Sigmoid colon (tissue), 7 donors: ENCODE data around the gene F8A1. TPM values are rescaled to one million over a fixed set of nuclear protein-coding genes. Genes with fewer than 3 reads are reported as not detected.
"Not testable (repeated sequence)": the region's sequence is repeated elsewhere in the genome, so short reads cannot be mapped to it uniquely, and the experiment has no call there.

ENCODE experiments used
- DNase-seq: peaks from one replicate; pipeline ENCODE4 v3.0.0-alpha.2; 2019
- H3K27ac ChIP-seq, 4 donors: fragments of 200-600 bp; sonication (generic); one replicate each; pipeline ENCODE4 v1.5.1; 2016 to 2019; ENCODE audit warnings: mild to moderate bottlenecking in 1 of 4
- H3K27me3 ChIP-seq, 3 donors: fragments of 200-600 bp; sonication (generic); one replicate each; pipeline ENCODE4 v1.5.1; 2019; ENCODE audit warnings: mild to moderate bottlenecking in 1 of 3
- H3K36me3 ChIP-seq, 4 donors: fragments of 200-600 bp; sonication (generic); one replicate each; pipeline ENCODE4 v1.5.1; 2016 to 2019
- H3K4me1 ChIP-seq, 4 donors: fragments of 200-600 bp; sonication (generic); one replicate each; pipeline ENCODE4 v1.5.1; 2017 to 2019
- H3K4me3 ChIP-seq, 4 donors: fragments of 200-600 bp; sonication (generic); one replicate each; pipeline ENCODE4 v1.5.1; 2017 to 2019; ENCODE audit warnings: mild to moderate bottlenecking in 2 of 4, moderate library complexity in 1 of 4
- H3K9me3 ChIP-seq, 4 donors: fragments of 200-600 bp in 3 of 4; sonication (generic) in 3 of 4; one replicate each; pipeline versions ENCODE4 v1.5.1 to v1.6.1; 2013 to 2019
- CTCF ChIP-seq, 4 experiments: fragments of 450-650 bp in 3 of 4; fragments of 200-600 bp in 1 of 4; IDR thresholded peaks; one replicate each; pipeline ENCODE4 v1.5.1; 2016 to 2019; ENCODE audit warnings: antibody characterized with exemption in 4 of 4, mild to moderate bottlenecking in 3 of 4, moderate library complexity in 2 of 4
- EP300 ChIP-seq, 4 donors: sonication (generic); formaldehyde crosslinking; IDR thresholded peaks; one replicate each; pipeline ENCODE4 v1.6.1; 2017; ENCODE audit warnings: antibody characterized with exemption in 4 of 4
- POLR2A ChIP-seq, 2 donors: fragments of 450-650 bp; IDR thresholded peaks; one replicate each; pipeline ENCODE4 v1.6.1; 2016; ENCODE audit warnings: antibody characterized with exemption in 2 of 2, mild to moderate bottlenecking in 2 of 2, moderate library complexity in 2 of 2
- POLR2AphosphoS5 ChIP-seq, 4 donors: sonication (generic); formaldehyde crosslinking; IDR thresholded peaks; one replicate each; pipeline ENCODE4 v1.6.1; 2017; ENCODE audit warnings: antibody characterized with exemption in 4 of 4
- WGBS, 2 donors: extraction: QIAGEN DNeasy Blood & Tissue Kit; methylation state at CpG; one replicate each; pipeline ENCODE4 v1.1.7; 2013; 5-methylcytosine and 5-hydroxymethylcytosine counted together
- intact Hi-C: fragments of 100-400 bp; cut with DNase I; formaldehyde crosslinking; loops from one replicate; pipeline ENCODE4 v1.15.1; 2023
- polyA plus RNA-seq, 3 donors: library from polyadenylated mRNA; stranded (reverse); fragments of 200-250 nt; gene quantifications; one replicate each; pipeline ENCODE4 v1.2.3, GENCODE V29; 2013
- total RNA-seq, 4 donors: library from RNA; depleted of rRNA; stranded (reverse); fragments of >200 nt; gene quantifications; one replicate each; pipeline ENCODE4 v1.1.0, GENCODE V29; 2016
- donor health status: healthy with polysubstance abuse.
- donor health status: Bipolar disorder and iron deficiency.
- donor health status: healthy.

F8A1 gene
- total and polyA plus RNA-seq, 7 donors: 3.6 to 22.2 (median 10.1) TPM; not detected in 1

- Histone ChIP-seq H3K4me3 (no peak overlapping the region), H3K27ac (no peak overlapping the region), H3K27me3 (no peaks in the 10 kb centered on the region), H3K4me1 (no peaks in the 10 kb centered on the region), H3K36me3 (no peaks in the 10 kb centered on the region), H3K9me3 (no peaks in the 10 kb centered on the region)
- WGBS, 2 donors: 87 to 89% methylated on average over 2 of the region's 2 CpGs
- TF ChIP-seq EP300 (IDR thresholded peaks at IDR 0.05) (no peak), POLR2A (IDR thresholded peaks at IDR 0.05) (no peak), POLR2AphosphoS5 (IDR thresholded peaks at IDR 0.05) (no peak), CTCF (IDR thresholded peaks at IDR 0.05) (no peak)
- intact Hi-C loops: no loop called here
- no peak for DNase-seq
Observed at GRCh38 chrX:154873329-154873728, 12.8 kb upstream of the F8A1 start.

- H3K36me3 ChIP-seq, H3K9me3 ChIP-seq, H3K27ac ChIP-seq, H3K27me3 ChIP-seq, intact Hi-C loops, H3K4me1 ChIP-seq, DNase-seq, H3K4me3 ChIP-seq: not testable (repeated sequence)
- no CpG with 5 or more reads among the region's 8 CpGs for whole genome bisulfite sequencing, 2 donors
Observed at GRCh38 chrX:154884069-154884468, 2.1 kb upstream of the F8A1 start.

- 98 to 99% methylated on average over 15 of the region's 33 CpGs for WGBS, 2 donors
- H3K27ac ChIP-seq, H3K36me3 ChIP-seq, H3K9me3 ChIP-seq, H3K4me1 ChIP-seq, H3K27me3 ChIP-seq, intact Hi-C loops, DNase-seq, H3K4me3 ChIP-seq: not testable (repeated sequence)
Observed at GRCh38 chrX:154885057-154885456, 1.1 kb upstream of the F8A1 start.

- H3K27me3 ChIP-seq, H3K27ac ChIP-seq, intact Hi-C loops, H3K4me3 ChIP-seq, H3K36me3 ChIP-seq, DNase-seq, H3K4me1 ChIP-seq, H3K9me3 ChIP-seq: not testable (repeated sequence)
- 56 to 61% methylated on average over 3 to 5 of the region's 14 CpGs for WGBS, 2 donors
Observed at GRCh38 chrX:154885549-154885948, 606 bp upstream of the F8A1 start.

- H3K4me3 ChIP-seq, H3K4me1 ChIP-seq, intact Hi-C loops, H3K27me3 ChIP-seq, H3K27ac ChIP-seq, H3K36me3 ChIP-seq, DNase-seq, H3K9me3 ChIP-seq: not testable (repeated sequence)
- WGBS, 2 donors: no CpG with 5 or more reads among the region's 62 CpGs
Observed at GRCh38 chrX:154886789-154887221, 650 bp downstream of the F8A1 start.

- intact Hi-C loops: no loop called here
- H3K4me3 ChIP-seq: no peak overlapping the region
- H3K27ac ChIP-seq: no peak overlapping the region
- H3K4me1 ChIP-seq: peaks cover 0 to 9% (median 2%) of the 10 kb centered on the region in 4 donors
- DNase-seq: no peak
- H3K27me3 ChIP-seq: no peaks in the 10 kb centered on the region
- no peaks in the 10 kb centered on the region for H3K36me3 ChIP-seq
- 80 to 81% methylated on average over 1 of the region's 1 CpG for WGBS, 2 donors
- H3K9me3 ChIP-seq: no peaks in the 10 kb centered on the region
- TF ChIP-seq POLR2AphosphoS5 (IDR thresholded peaks at IDR 0.05) (peak in 2 of 4 donors; percentile 31 to 35), CTCF (IDR thresholded peaks at IDR 0.05) (no peak), EP300 (IDR thresholded peaks at IDR 0.05) (no peak)
Observed at GRCh38 chrX:154890990-154891639, 5.0 kb downstream of the F8A1 start.

- DNase-seq: no peak
- Histone ChIP-seq H3K4me1 (peaks cover 0 to 9% (median 2%) of the 10 kb centered on the region in 4 donors), H3K27ac (no peak overlapping the region), H3K36me3 (no peaks in the 10 kb centered on the region), H3K9me3 (no peaks in the 10 kb centered on the region), H3K27me3 (no peaks in the 10 kb centered on the region), H3K4me3 (no peak overlapping the region)
- WGBS, 2 donors: 91% methylated on average over 1 of the region's 1 CpG
- intact Hi-C loops: no loop called here
- no peak for TF ChIP-seq CTCF (IDR thresholded peaks at IDR 0.05)
- TF ChIP-seq POLR2AphosphoS5 (IDR thresholded peaks at IDR 0.05): no peak
Observed at GRCh38 chrX:154892296-154892695, 6.1 kb downstream of the F8A1 start.
